Spleen (tissue), 7 donors: ENCODE data around the gene SKIDA1.

Source experiments
- CTCF ChIP-seq, 11 experiments: fragments of 200-600 bp in 7 of 11; fragments of 450-650 bp in 4 of 11; sonication (generic) in 4 of 11; IDR thresholded peaks in 8 of 11; conservative IDR thresholded peaks in 3 of 11; 1 replicate in 7 of 11; 2 replicates in 4 of 11; pipeline versions ENCODE4 v1.4.0 to v1.8.0; 2016 to 2021; ENCODE audit warnings: antibody characterized with exemption in 11 of 11, inconsistent platforms in 4 of 11, mild to moderate bottlenecking in 1 of 11
- POLR2A ChIP-seq, 3 donors: fragments of 450-650 bp; IDR thresholded peaks; one replicate each; pipeline ENCODE4 v1.5.1; 2017; ENCODE audit warnings: antibody characterized with exemption in 3 of 3, mild to moderate bottlenecking in 1 of 3
- POLR2AphosphoS5 ChIP-seq, 3 donors: sonication (generic); formaldehyde crosslinking; IDR thresholded peaks; one replicate each; pipeline ENCODE4 v1.5.1; 2017; ENCODE audit warnings: antibody characterized with exemption in 3 of 3
- donor health status: DM: no; HTN: no; CAD: no; lungs with moderate emphysema.
- donor health status: DM: no; HTN: no; CAD: no.
- donor health status: DM: no; HTN: no; CAD: no.

- no peak for TF ChIP-seq CTCF (IDR thresholded peaks at IDR 0.05 in 8 of 11, conservative IDR thresholded peaks at IDR 0.05 in 3 of 11)
- no peak for TF ChIP-seq POLR2A (IDR thresholded peaks at IDR 0.05)
- TF ChIP-seq POLR2AphosphoS5 (IDR thresholded peaks at IDR 0.05) = no peak
These were observed 42.7 kb downstream of the SKIDA1 start for GRCh38 chr10:21482821-21483220.
